HEK293 (cell line): ENCODE results near the gene PORCN.

ENCODE experiments used
- CTCF ChIA-PET: fragments of 350-600 bp; formaldehyde crosslinking; extraction: SDS; loops from one replicate; lab custom pipeline; 2021; ENCODE audit warnings: antibody characterized with exemption; lab: Yijun Ruan, JAX
- POLR2A ChIA-PET: fragments of 300-600 bp; formaldehyde crosslinking; extraction: SDS; loops from one replicate; lab custom pipeline; 2020; ENCODE audit warnings: antibody characterized with exemption, inconsistent platforms; lab: Yijun Ruan, JAX
- H3K27ac ChIP-seq: fragments of 200-500 bp; sonication (Bioruptor generic); 2 replicates; pipeline ENCODE4 v1.5.1; 2014; ENCODE audit warnings: low read depth, low read length, control low read depth, inconsistent platforms; ENCODE audit errors: extremely low read depth
- H3K36me3 ChIP-seq, 2 experiments: fragments of 200-500 bp in 1 of 2; sonication (Bioruptor generic) in 1 of 2; 1 replicate in 1 of 2; 2 replicates in 1 of 2; pipeline ENCODE4 v1.5.1; 2014 to 2017; ENCODE audit warnings: inconsistent platforms in 2 of 2, low read length in 2 of 2; ENCODE audit not compliant: control insufficient read depth in 2 of 2, insufficient read depth in 1 of 2
- H3K4me1 ChIP-seq: fragments of 200-500 bp; sonication (Bioruptor generic); 2 replicates; pipeline ENCODE4 v1.5.1; 2014; ENCODE audit warnings: mild to moderate bottlenecking, low read length, inconsistent platforms; ENCODE audit not compliant: control insufficient read depth, insufficient read depth
- H3K4me3 ChIP-seq: 2 replicates; pipeline ENCODE4 v1.5.1; 2011; ENCODE audit warnings: low read depth, mild to moderate bottlenecking, control low read depth, low read length, moderate library complexity
- H3K9me3 ChIP-seq: fragments of 200-500 bp; sonication (Bioruptor generic); 2 replicates; pipeline ENCODE4 v1.5.1; 2014; ENCODE audit warnings: low read depth, low read length, inconsistent platforms; ENCODE audit not compliant: control insufficient read depth, insufficient read depth
- REPIN1 ChIP-seq: fragments of 450-650 bp; formaldehyde crosslinking; IDR thresholded peaks from 2 replicates; pipeline ENCODE4 v1.5.1; 2017; ENCODE audit warnings: missing biosample characterization, missing genetic modification characterization, low read depth
- SCRT1 ChIP-seq: fragments of 450-650 bp; formaldehyde crosslinking; IDR thresholded peaks from 2 replicates; pipeline ENCODE4 v1.5.1; 2016; ENCODE audit warnings: missing biosample characterization, missing genetic modification characterization, borderline replicate concordance
- SP3 ChIP-seq: fragments of 450-650 bp; formaldehyde crosslinking; IDR thresholded peaks from 2 replicates; pipeline ENCODE4 v1.5.1; 2016; ENCODE audit warnings: missing biosample characterization, missing genetic modification characterization
- YY1 ChIP-seq: fragments of 450-650 bp; formaldehyde crosslinking; IDR thresholded peaks from 2 replicates; pipeline ENCODE4 v1.5.1; 2018; ENCODE audit warnings: missing biosample characterization, missing genetic modification characterization
- ZBTB21 ChIP-seq: fragments of 450-650 bp; formaldehyde crosslinking; IDR thresholded peaks from 2 replicates; pipeline ENCODE4 v1.5.1; 2017; ENCODE audit warnings: missing biosample characterization, missing genetic modification characterization
- ZFP3 ChIP-seq: fragments of 450-650 bp; formaldehyde crosslinking; IDR thresholded peaks from 2 replicates; pipeline ENCODE4 v1.5.1; 2016; ENCODE audit warnings: low read depth, missing biosample characterization, missing genetic modification characterization
- ZNF133 ChIP-seq: fragments of 450-650 bp; formaldehyde crosslinking; IDR thresholded peaks from 2 replicates; pipeline ENCODE4 v1.5.1; 2016; ENCODE audit warnings: missing biosample characterization, missing genetic modification characterization
- ZNF146 ChIP-seq: fragments of 450-650 bp; formaldehyde crosslinking; IDR thresholded peaks from 2 replicates; pipeline ENCODE4 v1.5.1; 2016; ENCODE audit warnings: missing biosample characterization, missing genetic modification characterization
- ZNF223 ChIP-seq: fragments of 450-650 bp; formaldehyde crosslinking; IDR thresholded peaks from 2 replicates; pipeline ENCODE4 v1.5.1; 2016; ENCODE audit warnings: missing biosample characterization, missing genetic modification characterization
- ZNF292 ChIP-seq: fragments of 450-650 bp; formaldehyde crosslinking; IDR thresholded peaks from 2 replicates; pipeline ENCODE4 v1.5.1; 2016; ENCODE audit warnings: low read depth, missing biosample characterization, missing genetic modification characterization, borderline replicate concordance
- ZNF335 ChIP-seq: fragments of 450-650 bp; formaldehyde crosslinking; conservative IDR thresholded peaks from 2 replicates; pipeline ENCODE4 v1.5.1; 2016; ENCODE audit warnings: missing biosample characterization, missing genetic modification characterization
- ZNF416 ChIP-seq: fragments of 450-650 bp; formaldehyde crosslinking; IDR thresholded peaks from 2 replicates; pipeline ENCODE4 v1.5.1; 2016; ENCODE audit warnings: missing biosample characterization, missing genetic modification characterization
- ZNF514 ChIP-seq: fragments of 450-650 bp; formaldehyde crosslinking; IDR thresholded peaks from 2 replicates; pipeline ENCODE4 v1.5.1; 2016; ENCODE audit warnings: missing biosample characterization, missing genetic modification characterization
- ZNF692 ChIP-seq: fragments of 450-650 bp; formaldehyde crosslinking; IDR thresholded peaks from 2 replicates; pipeline ENCODE4 v1.5.1; 2016; ENCODE audit warnings: missing biosample characterization, missing genetic modification characterization
- ZNF701 ChIP-seq: fragments of 450-650 bp; formaldehyde crosslinking; IDR thresholded peaks from 2 replicates; pipeline ENCODE4 v1.5.1; 2016; ENCODE audit warnings: missing biosample characterization, missing genetic modification characterization
- ZNF707 ChIP-seq: fragments of 450-650 bp; formaldehyde crosslinking; IDR thresholded peaks from 2 replicates; pipeline ENCODE4 v1.5.1; 2016; ENCODE audit warnings: missing biosample characterization, missing genetic modification characterization
- ZNF777 ChIP-seq: fragments of 450-650 bp; formaldehyde crosslinking; IDR thresholded peaks from 2 replicates; pipeline ENCODE4 v1.5.1; 2017; ENCODE audit warnings: missing biosample characterization, missing genetic modification characterization, borderline replicate concordance
- ZNF830 ChIP-seq: fragments of 450-650 bp; IDR thresholded peaks from 2 replicates; pipeline ENCODE4 v1.5.0; 2018; ENCODE audit warnings: missing biosample characterization, missing genetic modification characterization, low read depth, mild to moderate bottlenecking, moderate library complexity
- ZSCAN30 ChIP-seq: fragments of 450-650 bp; IDR thresholded peaks from 2 replicates; pipeline ENCODE4 v1.5.1; 2018; ENCODE audit warnings: missing biosample characterization, mild to moderate bottlenecking, missing genetic modification characterization, moderate library complexity
- TF ChIP-seq, protein P1 (sequence below): fragments of 450-650 bp; formaldehyde crosslinking; IDR thresholded peaks from 2 replicates; pipeline ENCODE4 v1.5.1; 2016; ENCODE audit warnings: missing biosample characterization, missing genetic modification characterization
- TF ChIP-seq, protein P2 (sequence below): fragments of 450-650 bp; IDR thresholded peaks from 2 replicates; pipeline ENCODE4 v1.5.1; 2018; ENCODE audit warnings: missing biosample characterization, missing genetic modification characterization

PORCN gene

DNA sequence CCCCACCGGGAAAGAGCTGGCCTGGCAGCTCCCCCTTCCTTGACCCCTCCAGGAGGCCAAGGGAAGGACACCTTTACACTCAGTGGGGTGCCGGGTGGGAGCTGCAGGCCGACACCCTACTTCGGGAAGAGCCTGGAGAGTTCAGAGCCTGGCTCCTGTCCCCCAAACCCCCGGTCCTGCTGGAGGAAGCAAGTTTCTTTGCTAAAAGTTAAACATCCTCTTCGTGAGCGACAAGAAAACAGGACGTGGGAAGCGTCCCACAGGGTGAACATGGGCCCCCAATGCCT lies 35.1 kb upstream of the PORCN start:
- no peak overlapping the region for H3K27ac ChIP-seq
- 0 out of 2 replicates have a peak, but pooled peaks cover 2% of the 10 kb centered on the region for H3K4me1 ChIP-seq
- TF ChIP-seq ZNF146 (tag by site-specific recombination): no peak
- TF ChIP-seq ZSCAN30 (tag by site-specific recombination): no peak
- TF ChIP-seq ZNF335 (tag by site-specific recombination): no peak
- no peak for TF ChIP-seq SP3
- no peak for TF ChIP-seq ZNF223
- TF ChIP-seq, protein P1, sequence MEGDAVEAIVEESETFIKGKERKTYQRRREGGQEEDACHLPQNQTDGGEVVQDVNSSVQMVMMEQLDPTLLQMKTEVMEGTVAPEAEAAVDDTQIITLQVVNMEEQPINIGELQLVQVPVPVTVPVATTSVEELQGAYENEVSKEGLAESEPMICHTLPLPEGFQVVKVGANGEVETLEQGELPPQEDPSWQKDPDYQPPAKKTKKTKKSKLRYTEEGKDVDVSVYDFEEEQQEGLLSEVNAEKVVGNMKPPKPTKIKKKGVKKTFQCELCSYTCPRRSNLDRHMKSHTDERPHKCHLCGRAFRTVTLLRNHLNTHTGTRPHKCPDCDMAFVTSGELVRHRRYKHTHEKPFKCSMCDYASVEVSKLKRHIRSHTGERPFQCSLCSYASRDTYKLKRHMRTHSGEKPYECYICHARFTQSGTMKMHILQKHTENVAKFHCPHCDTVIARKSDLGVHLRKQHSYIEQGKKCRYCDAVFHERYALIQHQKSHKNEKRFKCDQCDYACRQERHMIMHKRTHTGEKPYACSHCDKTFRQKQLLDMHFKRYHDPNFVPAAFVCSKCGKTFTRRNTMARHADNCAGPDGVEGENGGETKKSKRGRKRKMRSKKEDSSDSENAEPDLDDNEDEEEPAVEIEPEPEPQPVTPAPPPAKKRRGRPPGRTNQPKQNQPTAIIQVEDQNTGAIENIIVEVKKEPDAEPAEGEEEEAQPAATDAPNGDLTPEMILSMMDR (tag by site-specific recombination): no peak
- no peak for TF ChIP-seq YY1 (tag by site-specific recombination)
- no peak for TF ChIP-seq ZFP3 (tag by site-specific recombination)
- TF ChIP-seq ZNF416 (tag by site-specific recombination): no peak
- no peaks in the 10 kb centered on the region for H3K9me3 ChIP-seq
- no peak overlapping the region for H3K4me3 ChIP-seq
- H3K36me3 ChIP-seq: peaks cover 0 to 9% of the 10 kb centered on the region in 2 experiments; a peak in 2 of 3 replicates
- POLR2A ChIA-PET: interaction anchor here (0.8 kb wide), 1 partner anchor 11 kb away, joined by 3 read pairs; no protein-coding TSS in a partner anchor
- CTCF ChIA-PET: interaction anchor here (0.6 to 1.0 kb wide), 4 partner anchors 9 to 1312 kb away, joined by 3 to 4 read pairs (median 4); no protein-coding TSS in a partner anchor

GRCh38 chrX:48474127-48474526 lies 34.7 kb upstream of the PORCN start:
- no peak overlapping the region for H3K27ac ChIP-seq
- no peak overlapping the region for H3K4me3 ChIP-seq
- POLR2A ChIA-PET: interaction anchor here (0.8 kb wide), 1 partner anchor 11 kb away, joined by 3 read pairs; no protein-coding TSS in a partner anchor
- no peak for TF ChIP-seq ZNF514 (tag by site-specific recombination)
- no peak for TF ChIP-seq ZNF335 (tag by site-specific recombination)
- TF ChIP-seq, protein P1 (tag by site-specific recombination): 0 out of 2 replicates have a peak, but pooled peaks have one; percentile 19
- TF ChIP-seq REPIN1 (tag by site-specific recombination): no peak
- CTCF ChIA-PET: interaction anchor here (0.5 to 1.1 kb wide), 6 partner anchors 8 to 373 kb away, joined by 3 to 7 read pairs (median 4); no protein-coding TSS in a partner anchor
- peaks cover 0 to 13% of the 10 kb centered on the region in 2 experiments; a peak in 2 of 3 replicates for H3K36me3 ChIP-seq
- H3K9me3 ChIP-seq: no peaks in the 10 kb centered on the region
- 0 out of 2 replicates have a peak, but pooled peaks cover 2% of the 10 kb centered on the region for H3K4me1 ChIP-seq

- 0 out of 2 replicates have a peak, but pooled peaks cover 2% of the 10 kb centered on the region for H3K4me1 ChIP-seq
- POLR2A ChIA-PET: interaction anchor here (0.8 kb wide), 1 partner anchor 12 kb away, joined by 3 read pairs; no protein-coding TSS in a partner anchor
- CTCF ChIA-PET: interaction anchor here (0.5 to 1.1 kb wide), 5 partner anchors 13 to 373 kb away, joined by 3 to 7 read pairs (median 3); no protein-coding TSS in a partner anchor
- no peaks in the 10 kb centered on the region for H3K9me3 ChIP-seq
- peaks cover 0 to 18% of the 10 kb centered on the region in 2 experiments; a peak in 2 of 3 replicates for H3K36me3 ChIP-seq
- no peak overlapping the region for H3K27ac ChIP-seq
- H3K4me3 ChIP-seq: no peak overlapping the region
- TF ChIP-seq ZBTB21 (tag by site-specific recombination): no peak
- no peak for TF ChIP-seq ZNF701
- TF ChIP-seq ZNF292: no peak
- TF ChIP-seq ZNF692 (tag by site-specific recombination): no peak
- TF ChIP-seq ZNF707 (tag by site-specific recombination): no peak
- TF ChIP-seq SCRT1 (tag by site-specific recombination): no peak
- TF ChIP-seq ZNF335 (tag by site-specific recombination): no peak
- TF ChIP-seq ZNF830 (tag by site-specific recombination): no peak
- no peak for TF ChIP-seq ZNF777 (tag by site-specific recombination)
- TF ChIP-seq ZNF223: no peak
- no peak for TF ChIP-seq ZNF133 (tag by site-specific recombination)
- TF ChIP-seq, protein P2, sequence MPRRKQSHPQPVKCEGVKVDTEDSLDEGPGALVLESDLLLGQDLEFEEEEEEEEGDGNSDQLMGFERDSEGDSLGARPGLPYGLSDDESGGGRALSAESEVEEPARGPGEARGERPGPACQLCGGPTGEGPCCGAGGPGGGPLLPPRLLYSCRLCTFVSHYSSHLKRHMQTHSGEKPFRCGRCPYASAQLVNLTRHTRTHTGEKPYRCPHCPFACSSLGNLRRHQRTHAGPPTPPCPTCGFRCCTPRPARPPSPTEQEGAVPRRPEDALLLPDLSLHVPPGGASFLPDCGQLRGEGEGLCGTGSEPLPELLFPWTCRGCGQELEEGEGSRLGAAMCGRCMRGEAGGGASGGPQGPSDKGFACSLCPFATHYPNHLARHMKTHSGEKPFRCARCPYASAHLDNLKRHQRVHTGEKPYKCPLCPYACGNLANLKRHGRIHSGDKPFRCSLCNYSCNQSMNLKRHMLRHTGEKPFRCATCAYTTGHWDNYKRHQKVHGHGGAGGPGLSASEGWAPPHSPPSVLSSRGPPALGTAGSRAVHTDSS (tag by site-specific recombination): no peak
Observed at GRCh38 chrX:48474581-48474980, 34.2 kb upstream of the PORCN start.
